ENCODE results near the gene ADAM11.

Gene ADAM11

GRCh38 chr17:44757045-44757917 lies 1.5 kb upstream of the ADAM11 start:
- no peak for DNase-seq (ENCODE audit: extremely low read depth in 1 of 2, low read depth in 1 of 2)

- DNase-seq (ENCODE audit: extremely low read depth in 1 of 2, low read depth in 1 of 2) = no peak
Measured at GRCh38 chr17:44757918-44758413, 822 bp upstream of the ADAM11 start.

- no peak for DNase-seq (ENCODE audit: extremely low read depth in 1 of 2, low read depth in 1 of 2)
Measured at GRCh38 chr17:44759086-44759915, 513 bp downstream of the ADAM11 start.

- no peak for DNase-seq (ENCODE audit: extremely low read depth in 1 of 2, low read depth in 1 of 2)
Measured at GRCh38 chr17:44759916-44760243, 1.1 kb downstream of the ADAM11 start.

- no peak for DNase-seq (ENCODE audit: extremely low read depth in 1 of 2, low read depth in 1 of 2)
Measured at GRCh38 chr17:44760474-44761308, 1.9 kb downstream of the ADAM11 start.

GRCh38 chr17:44761932-44762810 lies 3.4 kb downstream of the ADAM11 start:
- no peak for DNase-seq (ENCODE audit: extremely low read depth in 1 of 2, low read depth in 1 of 2)

GRCh38 chr17:44763170-44763569 lies 4.4 kb downstream of the ADAM11 start:
- no peak for DNase-seq (ENCODE audit: extremely low read depth in 1 of 2, low read depth in 1 of 2)

GRCh38 chr17:44765965-44766364 lies 7.2 kb downstream of the ADAM11 start:
- no peak for DNase-seq (ENCODE audit: extremely low read depth in 1 of 2, low read depth in 1 of 2)

GRCh38 chr17:44766409-44767038 lies 7.7 kb downstream of the ADAM11 start:
- no peak for DNase-seq (ENCODE audit: extremely low read depth in 1 of 2, low read depth in 1 of 2)

GRCh38 chr17:44767493-44767892 lies 8.7 kb downstream of the ADAM11 start:
- no peak for DNase-seq (ENCODE audit: extremely low read depth in 1 of 2, low read depth in 1 of 2)

- DNase-seq (ENCODE audit: extremely low read depth in 1 of 2, low read depth in 1 of 2) = no peak
Measured at GRCh38 chr17:44768505-44769142, 9.8 kb downstream of the ADAM11 start.

- no peak for DNase-seq (ENCODE audit: extremely low read depth in 1 of 2, low read depth in 1 of 2)
Measured at GRCh38 chr17:44769230-44769629, 10.4 kb downstream of the ADAM11 start.

GRCh38 chr17:44769647-44770084 lies 10.9 kb downstream of the ADAM11 start:
- DNase-seq (ENCODE audit: extremely low read depth in 1 of 2, low read depth in 1 of 2) = no peak

GRCh38 chr17:44770166-44770925 lies 11.6 kb downstream of the ADAM11 start:
- no peak for DNase-seq (ENCODE audit: extremely low read depth in 1 of 2, low read depth in 1 of 2)

GRCh38 chr17:44772308-44773045 lies 13.7 kb downstream of the ADAM11 start:
- DNase-seq (ENCODE audit: extremely low read depth in 1 of 2, low read depth in 1 of 2) = no peak

- no peak for DNase-seq (ENCODE audit: extremely low read depth in 1 of 2, low read depth in 1 of 2)
Measured at GRCh38 chr17:44773140-44773539, 14.4 kb downstream of the ADAM11 start.

GRCh38 chr17:44774271-44775135 lies 15.7 kb downstream of the ADAM11 start:
- peak; percentile 63 to 87 for DNase-seq (ENCODE audit: extremely low read depth in 1 of 2, low read depth in 1 of 2)
